Measurements from ENCODE around the gene DENND2C. TPM values are rescaled to one million over a fixed set of nuclear protein-coding genes. Genes with fewer than 3 reads are reported as not detected.

DENND2C gene
- total RNA-seq, 4 donors from 2014 or later, result 2.3 to 3.7 (median 2.8) TPM

GRCh38 chr1:114559356-114559755 lies 110.5 kb downstream of the DENND2C start:
- TF ChIP-seq CTCF (IDR thresholded peaks at IDR 0.05; ENCODE audit: low read depth), result no peak

GRCh38 chr1:114558544-114558943 lies 111.3 kb downstream of the DENND2C start:
- TF ChIP-seq CTCF (IDR thresholded peaks at IDR 0.05; ENCODE audit: low read depth), result no peak

- no peak for TF ChIP-seq CTCF (IDR thresholded peaks at IDR 0.05; ENCODE audit: low read depth)
Observed at GRCh38 chr1:114554577-114554976, 115.3 kb downstream of the DENND2C start.

- no peak for TF ChIP-seq CTCF (IDR thresholded peaks at IDR 0.05; ENCODE audit: low read depth)
Observed at GRCh38 chr1:114552106-114552639, 117.7 kb downstream of the DENND2C start.

GRCh38 chr1:114551400-114551799 lies 118.4 kb downstream of the DENND2C start:
- no peak for TF ChIP-seq CTCF (IDR thresholded peaks at IDR 0.05; ENCODE audit: low read depth)

- TF ChIP-seq CTCF (IDR thresholded peaks at IDR 0.05; ENCODE audit: low read depth), result no peak
Observed at GRCh38 chr1:114550336-114550735, 119.5 kb downstream of the DENND2C start.

- no peak for TF ChIP-seq CTCF (IDR thresholded peaks at IDR 0.05; ENCODE audit: low read depth)
Observed at GRCh38 chr1:114549137-114549536, 120.7 kb downstream of the DENND2C start.

Measured in subcutaneous adipose tissue (tissue), 4 donors.